Stimulated activated CD8-positive, alpha-beta memory T cell treated with anti-CD3 and anti-CD28 coated beads, Interleukin-4, amount 100 ng/mL, for 48 hours (primary cell): Measurements from ENCODE around the gene OR8B8.
"Not testable (repeated sequence)": the region's sequence is repeated elsewhere in the genome, so short reads cannot be mapped to it uniquely, and the experiment has no call there.

Source experiments
- DNase-seq: peaks from one replicate; pipeline ENCODE4 v3.0.0-alpha.2; 2020

Gene OR8B8

DNA sequence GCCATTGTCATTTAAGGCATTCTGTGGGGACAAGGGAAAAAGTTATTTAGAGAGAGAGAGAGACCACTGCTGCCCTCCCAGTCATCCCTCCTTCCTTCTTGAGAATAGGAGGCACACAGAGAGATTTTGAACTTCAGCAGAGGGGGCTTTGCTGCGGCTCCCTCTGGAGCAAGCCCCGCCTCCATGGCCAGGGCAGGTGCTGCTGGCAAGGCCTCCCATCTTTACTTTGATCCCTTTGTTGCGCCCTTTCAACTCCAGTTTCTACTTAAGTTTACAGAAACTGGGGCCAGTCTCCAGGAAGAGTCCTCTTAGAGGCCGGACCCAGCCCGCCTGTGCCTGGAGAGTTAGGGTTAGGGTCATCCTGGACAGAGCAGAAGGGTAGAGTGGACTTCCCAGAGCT is 4.4 kb downstream of the OR8B8 start:
- DNase-seq, result no peak

DNA sequence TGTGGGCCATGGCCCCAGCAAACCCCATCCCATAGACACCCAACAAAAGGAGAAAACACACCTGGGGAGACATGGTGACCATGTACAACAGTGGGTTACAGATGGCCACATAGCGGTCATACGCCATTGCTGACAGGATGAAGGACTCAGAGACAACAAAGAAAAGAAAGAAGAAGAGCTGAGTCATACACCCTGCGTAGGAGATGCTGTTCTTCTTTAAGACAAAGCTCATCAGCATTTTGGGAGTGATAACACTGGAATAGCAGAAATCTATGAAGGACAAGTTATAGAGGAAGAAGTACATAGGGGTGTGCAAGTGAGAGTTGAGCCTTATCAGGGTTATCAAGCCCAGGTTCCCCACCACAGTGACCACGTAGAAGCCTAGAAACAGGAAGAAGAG is 4.9 kb downstream of the OR8B8 start:
- DNase-seq, result no peak

GRCh38 chr11:124434699-124435098 is 10.8 kb downstream of the OR8B8 start:
- DNase-seq, result no peak

DNA sequence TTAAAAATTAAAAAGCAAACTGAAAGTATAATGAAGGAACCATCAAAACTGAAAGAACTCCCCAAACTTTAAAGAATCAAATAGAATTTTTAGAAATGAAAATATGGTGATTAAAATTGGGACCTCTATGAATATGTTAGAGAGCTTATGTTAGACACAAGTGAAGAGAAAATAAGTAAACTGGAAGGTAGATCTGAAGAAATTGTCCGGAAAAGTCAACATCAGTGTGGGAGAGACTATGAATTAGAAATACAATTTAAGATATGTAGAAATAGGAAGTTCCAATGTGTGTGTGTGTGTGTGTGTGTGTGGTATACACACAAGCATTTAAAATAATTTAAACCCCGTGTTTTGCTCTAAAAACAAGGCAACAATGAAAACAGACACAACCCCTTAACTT is 15.9 kb downstream of the OR8B8 start:
- no peak for DNase-seq

DNA sequence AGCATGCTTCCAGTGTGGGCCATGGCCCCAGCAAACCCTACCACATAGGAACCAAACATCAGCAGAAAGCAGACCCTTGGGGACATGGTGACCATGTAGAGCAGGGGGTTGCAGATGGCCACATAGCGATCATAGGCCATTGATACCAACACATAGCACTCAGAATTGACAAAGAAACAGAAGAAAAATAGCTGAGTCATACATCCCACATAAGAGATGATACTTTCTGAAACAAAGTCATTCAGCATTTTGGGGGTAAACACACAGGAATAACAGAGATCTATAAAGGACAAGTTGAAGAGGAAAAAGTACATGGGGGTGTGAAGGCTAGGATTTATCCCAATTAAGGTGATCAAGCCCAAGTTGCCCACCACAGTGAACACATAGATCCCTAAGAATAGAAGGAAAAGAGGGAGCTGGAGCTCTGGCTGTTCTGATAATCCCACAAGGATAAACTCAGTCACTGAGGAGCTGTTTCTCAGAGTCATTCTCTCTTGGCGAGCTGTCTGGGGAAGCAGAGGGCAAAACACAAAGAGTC is 21.0 kb downstream of the OR8B8 start, which contains the start of gene OR8B4:
Gene OR8B4 (minus strand): TSS at position 488 of the 538 bp plus-strand sequence. CDS start 0 bp downstream, at position 488.
- DNase-seq, result no peak

DNA sequence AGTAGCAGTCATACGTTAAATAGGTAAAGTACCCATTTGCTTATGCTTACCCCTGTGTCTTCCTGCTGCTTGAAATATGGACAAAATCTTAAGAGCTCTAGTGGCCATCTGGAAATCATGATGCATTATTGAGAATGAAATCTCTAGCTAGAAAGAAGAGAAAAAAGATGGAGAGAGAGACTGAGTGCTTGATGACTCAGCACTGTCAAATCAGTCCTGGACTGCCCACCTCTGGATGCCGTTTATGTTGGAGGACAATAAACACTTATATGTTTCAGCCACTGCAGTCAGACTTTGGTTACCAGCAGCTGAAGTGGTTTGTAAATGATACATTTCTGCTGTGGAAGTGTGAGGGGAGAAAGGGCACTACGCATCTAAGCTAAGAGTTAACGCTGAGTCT is 24.5 kb downstream of the OR8B8 start:
- no peak for DNase-seq

GRCh38 chr11:124415356-124415923 is 30.1 kb downstream of the OR8B8 start:
- no peak for DNase-seq

DNA sequence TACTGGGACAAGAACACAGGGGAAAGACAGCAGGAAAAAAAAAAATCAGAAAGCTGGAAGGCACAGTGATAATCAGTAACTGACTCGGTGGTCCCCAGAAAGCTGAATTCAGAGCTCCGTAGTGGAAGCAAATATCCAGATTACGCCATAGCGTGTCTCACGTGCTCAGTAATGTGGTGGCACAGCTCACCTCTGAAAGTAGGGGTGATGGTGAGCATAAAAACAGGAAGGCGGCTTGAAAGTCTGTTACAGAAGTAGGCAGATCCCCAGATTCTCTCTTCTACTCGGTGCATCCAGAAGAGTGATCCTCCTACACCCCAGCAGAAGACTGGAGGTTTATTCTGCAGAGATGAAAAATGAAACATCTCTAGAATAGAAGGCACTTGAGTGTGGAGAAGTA is 35.6 kb downstream of the OR8B8 start:
- DNase-seq, result no peak

DNA sequence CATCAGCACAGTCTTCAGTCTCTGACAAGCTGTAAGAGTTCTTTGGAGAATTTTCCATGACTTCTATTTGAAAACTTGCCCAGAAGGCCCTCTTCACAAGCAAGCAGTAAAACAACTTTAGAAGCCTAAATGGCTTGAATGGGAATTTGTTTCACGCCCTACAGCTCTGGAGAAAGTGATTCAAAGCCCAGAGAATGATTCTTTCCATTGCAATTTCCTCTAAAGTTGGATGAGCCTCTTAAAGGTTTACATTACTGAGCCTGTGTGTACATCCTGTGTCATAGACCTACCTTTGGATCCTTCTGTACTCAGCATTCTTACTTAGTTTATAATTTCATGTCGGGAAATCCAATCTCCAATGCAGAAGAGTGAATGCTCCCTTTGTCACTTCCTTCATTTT is 39.9 kb downstream of the OR8B8 start:
- DNase-seq, result no peak

GRCh38 chr11:124403186-124403585 is 42.3 kb downstream of the OR8B8 start:
- not testable (repeated sequence) for DNase-seq

GRCh38 chr11:124402326-124402922 is 43.1 kb downstream of the OR8B8 start:
- peak; percentile 72 for DNase-seq

DNA sequence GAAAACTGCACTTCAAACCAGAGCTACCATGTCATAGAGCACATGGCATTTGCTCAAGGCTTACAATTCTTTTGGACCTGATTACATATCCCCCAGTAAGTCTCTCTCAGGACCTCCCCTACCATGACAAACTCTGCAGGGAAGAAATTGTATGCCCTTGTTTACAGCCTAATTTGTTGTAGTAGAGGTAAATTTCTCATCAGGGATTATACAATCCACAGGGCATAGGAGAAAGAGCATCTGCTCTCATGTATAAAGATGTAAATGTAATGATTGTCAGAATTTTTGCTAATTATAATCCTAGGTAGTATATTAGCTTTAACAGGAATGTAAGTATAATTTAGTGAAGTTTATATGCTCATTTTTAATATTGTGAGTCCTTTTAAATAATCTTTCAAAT is 46.6 kb downstream of the OR8B8 start, which contains the start of gene OR8B3:
Gene OR8B3 (minus strand): TSS at position 101 of the 400 bp plus-strand sequence. CDS start 1,673 bp downstream, outside the sequence.
- no peak for DNase-seq

DNA sequence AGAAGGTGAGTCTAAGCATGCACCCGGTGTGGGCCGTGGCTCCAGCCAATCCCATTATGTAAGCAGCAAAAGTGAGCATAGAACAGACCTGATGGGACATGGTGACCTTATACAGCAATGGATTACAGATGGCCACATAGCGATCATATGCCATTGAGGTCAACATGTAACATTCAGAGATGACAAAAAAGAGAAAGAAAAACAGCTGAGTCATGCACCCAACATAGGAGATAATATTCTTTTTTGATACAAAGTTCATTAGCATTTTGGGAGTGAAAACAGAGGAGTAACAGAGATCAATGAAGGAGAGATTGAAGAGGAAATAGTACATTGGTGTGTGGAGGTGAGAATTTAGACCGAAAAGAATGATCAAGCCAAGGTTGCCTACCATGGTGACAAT is 48.6 kb downstream of the OR8B8 start:
- not testable (repeated sequence) for DNase-seq

- no peak for DNase-seq
Measured at GRCh38 chr11:124394408-124394807, 51.1 kb downstream of the OR8B8 start.
